Nephron progenitor cell (in vitro differentiated cells): Measurements from ENCODE around the gene CCDC63.
A peak's percentile ranks its signal among the peaks of the same experiment; 100 is the strongest.

ENCODE experiments used
- DNase-seq: peaks from one replicate; pipeline ENCODE4 v3.0.0; 2021
- H3K27ac Mint-ChIP-seq: 2 replicates; pipeline ENCODE4 v1.8.0; 2021; ENCODE audit warnings: mild to moderate bottlenecking, moderate library complexity, mixed read lengths
- H3K27me3 Mint-ChIP-seq: 2 replicates; pipeline ENCODE4 v1.8.0; 2021; ENCODE audit warnings: mild to moderate bottlenecking, low read depth, mixed read lengths; ENCODE audit not compliant: poor library complexity
- H3K36me3 Mint-ChIP-seq: 2 replicates; pipeline ENCODE4 v1.8.0; 2021; ENCODE audit warnings: low read depth, mixed read lengths
- H3K4me1 Mint-ChIP-seq: 2 replicates; pipeline ENCODE4 v1.8.0; 2021; ENCODE audit warnings: mixed read lengths
- H3K4me3 Mint-ChIP-seq: 2 replicates; pipeline ENCODE4 v1.8.0; 2021; ENCODE audit warnings: mild to moderate bottlenecking, moderate library complexity, mixed read lengths
- H3K9me3 Mint-ChIP-seq: 2 replicates; pipeline ENCODE4 v1.8.0; 2021; ENCODE audit warnings: mild to moderate bottlenecking, moderate library complexity, mixed read lengths
- TF ChIP-seq, protein P1 (sequence below): fragments of 200-600 bp; sonication (generic); IDR thresholded peaks from 2 replicates; pipeline ENCODE4 v1.5.0; 2021; ENCODE audit warnings: antibody characterized with exemption

CCDC63 gene

GRCh38 chr12:110931315-110931728, 84.5 kb downstream of the CCDC63 start:
- DNase-seq: no peak
- no peaks in the 10 kb centered on the region for H3K9me3 Mint-ChIP-seq
- H3K27me3 Mint-ChIP-seq: peaks cover 23% of the 10 kb centered on the region
- H3K36me3 Mint-ChIP-seq: no peaks in the 10 kb centered on the region
- TF ChIP-seq, protein P1, sequence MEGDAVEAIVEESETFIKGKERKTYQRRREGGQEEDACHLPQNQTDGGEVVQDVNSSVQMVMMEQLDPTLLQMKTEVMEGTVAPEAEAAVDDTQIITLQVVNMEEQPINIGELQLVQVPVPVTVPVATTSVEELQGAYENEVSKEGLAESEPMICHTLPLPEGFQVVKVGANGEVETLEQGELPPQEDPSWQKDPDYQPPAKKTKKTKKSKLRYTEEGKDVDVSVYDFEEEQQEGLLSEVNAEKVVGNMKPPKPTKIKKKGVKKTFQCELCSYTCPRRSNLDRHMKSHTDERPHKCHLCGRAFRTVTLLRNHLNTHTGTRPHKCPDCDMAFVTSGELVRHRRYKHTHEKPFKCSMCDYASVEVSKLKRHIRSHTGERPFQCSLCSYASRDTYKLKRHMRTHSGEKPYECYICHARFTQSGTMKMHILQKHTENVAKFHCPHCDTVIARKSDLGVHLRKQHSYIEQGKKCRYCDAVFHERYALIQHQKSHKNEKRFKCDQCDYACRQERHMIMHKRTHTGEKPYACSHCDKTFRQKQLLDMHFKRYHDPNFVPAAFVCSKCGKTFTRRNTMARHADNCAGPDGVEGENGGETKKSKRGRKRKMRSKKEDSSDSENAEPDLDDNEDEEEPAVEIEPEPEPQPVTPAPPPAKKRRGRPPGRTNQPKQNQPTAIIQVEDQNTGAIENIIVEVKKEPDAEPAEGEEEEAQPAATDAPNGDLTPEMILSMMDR: no peak
- H3K4me1 Mint-ChIP-seq: peaks cover 5% of the 10 kb centered on the region
- H3K4me3 Mint-ChIP-seq: no peak overlapping the region
- no peak overlapping the region for H3K27ac Mint-ChIP-seq

GRCh38 chr12:110932046-110932445, 85.3 kb downstream of the CCDC63 start:
- Mint-ChIP-seq H3K27me3 (peaks cover 26% of the 10 kb centered on the region), H3K36me3 (no peaks in the 10 kb centered on the region), H3K9me3 (no peaks in the 10 kb centered on the region), H3K4me3 (no peak overlapping the region), H3K4me1 (peaks cover 7% of the 10 kb centered on the region), H3K27ac (no peak overlapping the region)
- TF ChIP-seq, protein P1: peak; percentile 36
- DNase-seq: peak; percentile 29

DNA sequence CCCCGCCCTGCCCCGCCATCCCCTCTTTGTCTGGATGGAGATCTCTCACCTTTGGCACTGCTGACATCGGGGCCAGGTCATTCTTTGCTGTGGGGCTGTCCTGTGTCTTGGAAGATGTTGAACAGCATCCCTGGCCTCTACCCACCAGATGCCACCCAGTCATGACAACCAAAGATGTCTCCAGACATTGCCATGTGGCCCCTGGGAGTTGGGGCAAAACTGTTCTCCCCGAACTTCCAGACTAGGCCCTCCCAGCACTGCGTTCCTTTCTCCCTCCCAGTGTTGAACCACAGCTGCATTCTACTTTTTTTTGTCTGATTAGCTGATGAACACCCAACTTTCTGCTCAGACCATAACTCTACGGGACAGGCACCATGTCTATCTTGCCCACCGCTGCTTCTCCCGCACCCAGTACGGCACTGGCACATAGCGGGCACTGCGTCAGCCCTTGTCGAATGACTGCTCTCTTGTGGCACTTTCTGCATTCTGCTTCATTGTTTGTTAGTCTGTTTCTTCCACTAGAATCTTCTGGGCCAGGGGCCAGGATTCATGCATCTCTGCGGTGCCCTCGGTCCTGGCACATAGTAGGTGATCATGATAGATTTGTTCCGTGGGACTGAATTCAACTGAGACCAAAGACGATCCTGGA, 86.7 kb downstream of the CCDC63 start:
- TF ChIP-seq, protein P1: no peak
- H3K27me3 Mint-ChIP-seq: peaks cover 38% of the 10 kb centered on the region
- no peaks in the 10 kb centered on the region for H3K9me3 Mint-ChIP-seq
- no peak overlapping the region for H3K27ac Mint-ChIP-seq
- H3K4me1 Mint-ChIP-seq: peaks cover 7% of the 10 kb centered on the region
- DNase-seq: no peak
- no peak overlapping the region for H3K4me3 Mint-ChIP-seq
- no peaks in the 10 kb centered on the region for H3K36me3 Mint-ChIP-seq

GRCh38 chr12:110934093-110934852, 87.5 kb downstream of the CCDC63 start:
- Mint-ChIP-seq H3K4me3 (no peak overlapping the region), H3K9me3 (no peaks in the 10 kb centered on the region), H3K27me3 (peaks cover 43% of the 10 kb centered on the region), H3K4me1 (peaks cover 7% of the 10 kb centered on the region), H3K27ac (no peak overlapping the region), H3K36me3 (no peaks in the 10 kb centered on the region)
- TF ChIP-seq, protein P1: no peak
- no peak for DNase-seq

- no peak overlapping the region for H3K27ac Mint-ChIP-seq
These were observed 88.8 kb downstream of the CCDC63 start for GRCh38 chr12:110935588-110935987.

More at GRCh38 chr12:110935588-110935987, 88.8 kb downstream of the CCDC63 start:
- Mint-ChIP-seq H3K27me3 (peaks cover 46% of the 10 kb centered on the region), H3K9me3 (no peaks in the 10 kb centered on the region), H3K36me3 (no peaks in the 10 kb centered on the region), H3K4me1 (peaks cover 7% of the 10 kb centered on the region), H3K4me3 (no peak overlapping the region)
- no peak for DNase-seq
- TF ChIP-seq, protein P1: no peak
